Heart right ventricle (tissue), 16 donors: ENCODE results near the gene NID1. TPM values are rescaled to one million over a fixed set of nuclear protein-coding genes. Genes with fewer than 3 reads are reported as not detected.

Source experiments
- ATAC-seq, 8 donors: fragments of 200-7000 bp; cut with Tn5 transposase; one replicate each; pipeline ENCODE4 v1.9.1; 2020; ENCODE audit warnings: mild to moderate bottlenecking in 8 of 8, moderate library complexity in 8 of 8, moderate number of reproducible peaks in 1 of 8
- DNase-seq, 2 donors: peaks; one replicate each; pipeline ENCODE4 v3.0.0-alpha.2; 2020
- H3K27ac ChIP-seq, 10 donors: fragments of 200-600 bp; sonication (generic) in 2 of 10; one replicate each; pipeline versions ENCODE4 v1.5.0 to v1.8.0; 2020 to 2022; ENCODE audit warnings: mild to moderate bottlenecking in 3 of 10
- H3K27me3 ChIP-seq, 7 donors: fragments of 200-600 bp; one replicate each; pipeline ENCODE4 v1.8.0; 2021 to 2022; ENCODE audit warnings: mild to moderate bottlenecking in 2 of 7
- H3K36me3 ChIP-seq, 9 donors: fragments of 200-600 bp; sonication (generic) in 1 of 9; one replicate each; pipeline versions ENCODE4 v1.5.0 to v1.8.0; 2020 to 2022; ENCODE audit warnings: mild to moderate bottlenecking in 2 of 9
- H3K4me1 ChIP-seq, 9 donors: fragments of 200-600 bp; sonication (generic) in 1 of 9; one replicate each; pipeline versions ENCODE4 v1.5.0 to v1.8.0; 2020 to 2022; ENCODE audit warnings: mild to moderate bottlenecking in 4 of 9
- H3K4me3 ChIP-seq, 10 donors: fragments of 200-600 bp; sonication (generic) in 2 of 10; one replicate each; pipeline versions ENCODE4 v1.5.0 to v1.8.0; 2020 to 2022; ENCODE audit warnings: mild to moderate bottlenecking in 7 of 10, moderate library complexity in 2 of 10
- H3K9me3 ChIP-seq, 11 donors: fragments of 200-600 bp in 10 of 11; sonication (generic) in 2 of 11; one replicate each; pipeline versions ENCODE4 v1.5.0 to v1.8.0; 2013 to 2022; ENCODE audit warnings: mild to moderate bottlenecking in 2 of 11, control low read depth in 1 of 11, moderate library complexity in 1 of 11
- WGBS, 2 donors: extraction: QIAGEN DNeasy Blood & Tissue Kit; methylation state at CpG; one replicate each; pipeline ENCODE4 v1.1.7; 2013; ENCODE audit warnings: inconsistent platforms in 1 of 2; 5-methylcytosine and 5-hydroxymethylcytosine counted together
- intact Hi-C, 10 donors: fragments of 100-400 bp; cut with DNase I; formaldehyde crosslinking; loops; one replicate each; pipeline versions ENCODE4 v1.11.1 to v1.14.2; 2022
- polyA plus RNA-seq, 2 donors: library from polyadenylated mRNA; stranded (reverse); fragments of 200-250 nt; gene quantifications; one replicate each; pipeline ENCODE4 v1.2.3, GENCODE V29; 2013
- total RNA-seq, 10 donors: library from RNA; stranded (reverse); fragmentation: NEBNext Ultra II Directional in 3 of 10; extraction: Animal tissue kit (Norgen Biotek cat#: 25700) in 3 of 10; gene quantifications; one replicate each; pipeline versions ENCODE4 v1.2.1 to v1.2.4, GENCODE V29; 2021 to 2023
- TF ChIP-seq, protein P1 (sequence below), 9 donors: fragments of 200-600 bp; sonication (generic) in 2 of 9; IDR thresholded peaks; one replicate each; pipeline versions ENCODE4 v1.5.0 to v1.8.0; 2021 to 2022; ENCODE audit warnings: antibody characterized with exemption in 9 of 9, mild to moderate bottlenecking in 5 of 9, moderate library complexity in 1 of 9
- donor health status: Arrhythmogenic right ventricular cardiomyopathy.
- donor health status: ischemic (EF 13 %, LVEDD 7.1; RV severe dilation, severe dysfunction).
- donor health status: healthy with polysubstance abuse.
- donor health status: DM: no; HTN: yes; CAD: no.
- donor health status: DM: no; HTN: no; CAD: no.
- donor health status: ischemic (EF 25% LVEDD 6.9; RV normal size, moderate dysfunction).
- donor health status: ischemic (EF 25% LVEDD 5.7; RV mildly dilated, moderate dysfunction).
- donor health status: healthy.
- donor health status: DM: yes; HTN: yes; CAD: no.
- donor health status: Ischemic cardiomyopathy.
- donor health status: ischemic (EF 35%, LVEDD 5.7; RV mildly dilated, moderate dysfunction).
- donor health status: nonischemic (EF 11% LVEDD 7.7; RV severe dilation, severe dysfunction).
- donor health status: DM: yes; HTN: yes; CAD: no.
- donor health status: PGD.
- donor health status: ischemic (EF 29% LVEDD 5.4; RV normal size, mild dysfunction).
- donor health status: nonischemic (EF 23%, LVEDD 6.1; RV moderate dilation, normal function).

Gene NID1
- total and polyA plus RNA-seq, 12 donors, result 30.2 to 120 (median 44.4) TPM

DNA sequence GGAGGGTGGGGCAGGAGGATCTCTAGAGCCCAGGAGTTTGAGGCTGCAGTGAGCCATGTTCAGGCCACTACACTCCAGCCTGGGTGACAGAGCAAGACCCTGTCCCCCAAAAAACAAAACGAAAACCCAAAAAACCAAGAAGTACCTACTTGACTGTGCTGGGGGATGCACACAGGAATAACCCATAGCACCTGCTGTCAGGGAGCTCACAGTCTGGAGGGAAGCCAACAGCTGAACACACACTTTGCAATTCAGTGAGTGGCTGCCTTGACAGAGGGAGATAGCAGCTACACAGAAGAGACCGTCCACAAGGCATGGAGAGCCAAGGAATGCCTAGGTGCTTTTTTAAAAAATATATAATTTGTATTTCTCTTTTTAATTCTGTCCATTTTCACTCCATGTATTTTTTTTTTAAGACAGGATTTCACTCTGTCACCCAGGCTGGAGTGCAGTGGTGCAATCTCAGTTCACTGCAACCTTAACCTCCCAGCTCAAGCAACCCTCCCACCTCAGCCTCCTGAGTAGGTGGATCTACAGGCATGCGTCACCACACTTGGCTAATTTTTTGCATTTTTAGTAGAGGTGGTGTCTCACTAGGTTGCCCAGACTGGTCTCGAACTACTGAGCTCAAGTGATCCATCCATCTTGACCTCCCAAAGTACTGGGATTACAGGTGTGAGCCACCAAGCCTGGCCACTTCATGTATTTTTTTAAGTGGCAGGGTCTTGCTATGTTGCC is 68.7 kb downstream of the NID1 start:
- Histone ChIP-seq H3K27ac (no peak overlapping the region), H3K4me1 (peaks cover 0 to 27% (median 7%) of the 10 kb centered on the region in 9 donors), H3K9me3 (no peaks in the 10 kb centered on the region), H3K36me3 (peaks cover 0 to 97% (median 32%) of the 10 kb centered on the region in 9 donors), H3K4me3 (no peak overlapping the region), H3K27me3 (no peaks in the 10 kb centered on the region)
- TF ChIP-seq, protein P1, sequence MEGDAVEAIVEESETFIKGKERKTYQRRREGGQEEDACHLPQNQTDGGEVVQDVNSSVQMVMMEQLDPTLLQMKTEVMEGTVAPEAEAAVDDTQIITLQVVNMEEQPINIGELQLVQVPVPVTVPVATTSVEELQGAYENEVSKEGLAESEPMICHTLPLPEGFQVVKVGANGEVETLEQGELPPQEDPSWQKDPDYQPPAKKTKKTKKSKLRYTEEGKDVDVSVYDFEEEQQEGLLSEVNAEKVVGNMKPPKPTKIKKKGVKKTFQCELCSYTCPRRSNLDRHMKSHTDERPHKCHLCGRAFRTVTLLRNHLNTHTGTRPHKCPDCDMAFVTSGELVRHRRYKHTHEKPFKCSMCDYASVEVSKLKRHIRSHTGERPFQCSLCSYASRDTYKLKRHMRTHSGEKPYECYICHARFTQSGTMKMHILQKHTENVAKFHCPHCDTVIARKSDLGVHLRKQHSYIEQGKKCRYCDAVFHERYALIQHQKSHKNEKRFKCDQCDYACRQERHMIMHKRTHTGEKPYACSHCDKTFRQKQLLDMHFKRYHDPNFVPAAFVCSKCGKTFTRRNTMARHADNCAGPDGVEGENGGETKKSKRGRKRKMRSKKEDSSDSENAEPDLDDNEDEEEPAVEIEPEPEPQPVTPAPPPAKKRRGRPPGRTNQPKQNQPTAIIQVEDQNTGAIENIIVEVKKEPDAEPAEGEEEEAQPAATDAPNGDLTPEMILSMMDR (IDR thresholded peaks at IDR 0.05), result no peak
- DNase-seq (no peak), ATAC-seq (no peak)
- WGBS, 2 donors, result 84 to 92% methylated on average over 4 of the region's 4 CpGs
- intact Hi-C loops, result loop anchor here in 1 of 10 donors (5.0 kb wide), 1 partner anchor 596 kb away; no protein-coding TSS in a partner anchor

- no peak for DNase-seq
- no peak for ATAC-seq
- Histone ChIP-seq H3K27me3 (no peaks in the 10 kb centered on the region), H3K36me3 (peaks cover 0 to 97% (median 34%) of the 10 kb centered on the region in 9 donors), H3K4me1 (peaks cover 0 to 22% (median 6%) of the 10 kb centered on the region in 9 donors), H3K27ac (no peak overlapping the region), H3K9me3 (peaks cover 0 to 2% (median 0%) of the 10 kb centered on the region in 11 donors), H3K4me3 (no peak overlapping the region)
- 90 to 94% methylated on average over 3 of the region's 3 CpGs for whole genome bisulfite sequencing, 2 donors
- TF ChIP-seq, protein P1 (IDR thresholded peaks at IDR 0.05), result no peak
- intact Hi-C loops, result loop anchor here in 1 of 10 donors (5.0 kb wide), 1 partner anchor 597 kb away; no protein-coding TSS in a partner anchor
These were observed 69.4 kb downstream of the NID1 start for GRCh38 chr1:235995511-235995910.

DNA sequence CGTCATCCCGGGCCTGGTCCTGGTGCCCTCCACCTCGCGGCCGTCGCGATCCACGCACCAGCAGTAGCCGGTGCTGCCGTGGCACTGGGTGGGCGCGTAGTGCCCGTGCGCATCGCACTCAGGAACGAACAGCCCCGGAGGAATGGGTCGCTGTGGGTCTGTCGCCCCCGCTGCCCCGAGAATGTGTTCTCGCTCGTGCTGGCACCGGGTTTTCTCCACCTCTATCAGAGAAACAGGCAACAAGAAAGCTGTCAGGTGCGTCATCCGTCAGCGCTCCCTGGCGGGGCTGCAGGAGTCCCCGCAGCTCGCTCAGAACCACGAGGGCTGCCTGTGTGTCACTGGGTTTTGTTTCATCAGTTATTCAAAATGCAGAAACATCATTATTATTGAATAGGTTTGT is 71.2 kb downstream of the NID1 start:
- Histone ChIP-seq H3K27me3 (no peaks in the 10 kb centered on the region), H3K36me3 (peaks cover 0 to 100% (median 47%) of the 10 kb centered on the region in 9 donors), H3K9me3 (peaks cover 0 to 13% (median 0%) of the 10 kb centered on the region in 11 donors), H3K4me1 (peaks cover 0 to 4% (median 0%) of the 10 kb centered on the region in 9 donors), H3K4me3 (no peak overlapping the region), H3K27ac (no peak overlapping the region)
- no peak for DNase-seq
- peak in 2 of 8 donors; percentile 4 to 7 for ATAC-seq
- intact Hi-C loops, result no loop called here
- TF ChIP-seq, protein P1 (IDR thresholded peaks at IDR 0.05), result no peak
- WGBS, 2 donors, result 95% methylated on average over 31 of the region's 31 CpGs

GRCh38 chr1:235992868-235993267 is 72.0 kb downstream of the NID1 start:
- Histone ChIP-seq H3K36me3 (peaks cover 0 to 100% (median 49%) of the 10 kb centered on the region in 9 donors), H3K4me1 (no peaks in the 10 kb centered on the region), H3K27me3 (no peaks in the 10 kb centered on the region), H3K9me3 (peaks cover 0 to 17% (median 3%) of the 10 kb centered on the region in 11 donors), H3K27ac (no peak overlapping the region), H3K4me3 (no peak overlapping the region)
- TF ChIP-seq, protein P1 (IDR thresholded peaks at IDR 0.05), result no peak
- ATAC-seq (no peak), DNase-seq (no peak)
- WGBS, 2 donors, result 95 to 96% methylated on average over 7 of the region's 7 CpGs
- intact Hi-C loops, result no loop called here
